Parathyroid adenoma (tissue), 2 donors: ENCODE results near the gene PGM2L1.

Source experiments
- H2AFZ ChIP-seq: fragments of 300-600 bp; sonication (generic); one replicate; pipeline ENCODE4 v1.7.0; 2017; ENCODE audit warnings: antibody characterized with exemption, mild to moderate bottlenecking
- H3K27ac ChIP-seq: fragments of 300-600 bp; sonication (generic); one replicate; pipeline ENCODE4 v1.7.0; 2017
- H3K27me3 ChIP-seq: fragments of 300-600 bp; sonication (generic); one replicate; pipeline ENCODE4 v1.7.0; 2017; ENCODE audit warnings: low read length; ENCODE audit not compliant: control insufficient read depth, insufficient read depth
- H3K36me3 ChIP-seq: fragments of 300-600 bp; sonication (generic); one replicate; pipeline ENCODE4 v1.7.0; 2017; ENCODE audit warnings: low read length; ENCODE audit not compliant: control insufficient read depth, insufficient read depth
- H3K4me1 ChIP-seq: fragments of 300-600 bp; sonication (generic); one replicate; pipeline ENCODE4 v1.7.0; 2017; ENCODE audit warnings: control low read depth
- H3K4me2 ChIP-seq: fragments of 300-600 bp; sonication (generic); one replicate; pipeline ENCODE4 v1.7.0; 2017; ENCODE audit warnings: low read length
- H3K4me3 ChIP-seq: fragments of 300-600 bp; sonication (generic); one replicate; pipeline ENCODE4 v1.7.0; 2017; ENCODE audit warnings: low read depth, low read length
- H3K79me2 ChIP-seq: fragments of 300-600 bp; sonication (generic); one replicate; pipeline ENCODE4 v1.7.0; 2017; ENCODE audit warnings: control low read depth
- H3K9ac ChIP-seq: fragments of 300-600 bp; sonication (generic); one replicate; pipeline ENCODE4 v1.7.0; 2017; ENCODE audit warnings: mild to moderate bottlenecking
- H3K9me3 ChIP-seq: fragments of 300-600 bp; sonication (generic); one replicate; pipeline ENCODE4 v1.7.0; 2017; ENCODE audit warnings: low read length; ENCODE audit not compliant: control insufficient read depth
- CTCF ChIP-seq: fragments of 300-600 bp; sonication (generic); IDR thresholded peaks from one replicate; pipeline ENCODE4 v1.7.0; 2017; ENCODE audit warnings: antibody characterized with exemption, mild to moderate bottlenecking
- donor health status: primary hyperparathyroidism.

The PGM2L1 gene

GRCh38 chr11:74380746-74381439 lies 17.3 kb downstream of the PGM2L1 start:
- Histone ChIP-seq H3K4me1 (no peaks in the 10 kb centered on the region), H3K9ac (no peak overlapping the region), H3K27ac (no peak overlapping the region), H3K79me2 (no peaks in the 10 kb centered on the region), H2AFZ (no peak overlapping the region), H3K4me3 (no peak overlapping the region), H3K4me2 (no peak overlapping the region), H3K27me3 (no peaks in the 10 kb centered on the region), H3K9me3 (no peaks in the 10 kb centered on the region), H3K36me3 (no peaks in the 10 kb centered on the region)
- TF ChIP-seq CTCF: no peak

GRCh38 chr11:74377689-74378088 lies 20.5 kb downstream of the PGM2L1 start:
- Histone ChIP-seq H3K27me3 (no peaks in the 10 kb centered on the region), H3K27ac (no peak overlapping the region), H3K4me3 (no peak overlapping the region), H3K36me3 (no peaks in the 10 kb centered on the region), H2AFZ (no peak overlapping the region), H3K4me2 (no peak overlapping the region), H3K9me3 (no peaks in the 10 kb centered on the region), H3K4me1 (no peaks in the 10 kb centered on the region), H3K79me2 (no peaks in the 10 kb centered on the region), H3K9ac (no peak overlapping the region)
- TF ChIP-seq CTCF: no peak

- H2AFZ ChIP-seq: no peak overlapping the region
- no peak overlapping the region for H3K27ac ChIP-seq
- H3K36me3 ChIP-seq: no peaks in the 10 kb centered on the region
- H3K4me1 ChIP-seq: no peaks in the 10 kb centered on the region
- TF ChIP-seq CTCF: no peak
- no peaks in the 10 kb centered on the region for H3K79me2 ChIP-seq
- no peaks in the 10 kb centered on the region for H3K27me3 ChIP-seq
- no peak overlapping the region for H3K4me2 ChIP-seq
- H3K4me3 ChIP-seq: no peak overlapping the region
- no peaks in the 10 kb centered on the region for H3K9me3 ChIP-seq
- no peak overlapping the region for H3K9ac ChIP-seq
These were observed 24.9 kb downstream of the PGM2L1 start for GRCh38 chr11:74373382-74373781.

GRCh38 chr11:74371269-74372052 lies 26.8 kb downstream of the PGM2L1 start:
- Histone ChIP-seq H3K9ac (no peak overlapping the region), H3K36me3 (no peaks in the 10 kb centered on the region), H3K79me2 (no peaks in the 10 kb centered on the region), H3K27me3 (no peaks in the 10 kb centered on the region), H3K27ac (no peak overlapping the region), H3K4me3 (no peak overlapping the region), H3K4me1 (no peaks in the 10 kb centered on the region), H3K9me3 (no peaks in the 10 kb centered on the region), H3K4me2 (no peak overlapping the region), H2AFZ (no peak overlapping the region)
- no peak for TF ChIP-seq CTCF
